Stimulated activated CD4-positive, alpha-beta T cell treated with anti-CD3 and anti-CD28 coated beads, Interleukin-1b, Interleukin-23, amount 100 ng/mL, for 24 hours (primary cell): Measurements from ENCODE around the gene CALD1.

Experiments
- DNase-seq, 4 experiments: peaks; one replicate each; pipeline ENCODE4 v3.0.0-alpha.2; 2020; ENCODE audit warnings: low read depth in 4 of 4, low spot score in 1 of 4

The CALD1 gene

GRCh38 chr7:134890246-134891240 is 111.1 kb downstream of the CALD1 start:
- no peak for DNase-seq

- DNase-seq, result no peak
These were observed 111.8 kb downstream of the CALD1 start for GRCh38 chr7:134891262-134891695.

- no peak for DNase-seq
These were observed 112.6 kb downstream of the CALD1 start for GRCh38 chr7:134891696-134892678.

- DNase-seq, result no peak
These were observed 113.5 kb downstream of the CALD1 start for GRCh38 chr7:134892963-134893362.

- no peak for DNase-seq
These were observed 114.5 kb downstream of the CALD1 start for GRCh38 chr7:134893920-134894319.

GRCh38 chr7:134894928-134895327 is 115.5 kb downstream of the CALD1 start:
- DNase-seq, result no peak

GRCh38 chr7:134896073-134896472 is 116.6 kb downstream of the CALD1 start:
- DNase-seq, result no peak

- DNase-seq, result no peak
These were observed 118.5 kb downstream of the CALD1 start for GRCh38 chr7:134897936-134898335.

GRCh38 chr7:134899729-134900128 is 120.3 kb downstream of the CALD1 start:
- no peak for DNase-seq

- no peak for DNase-seq
These were observed 120.9 kb downstream of the CALD1 start for GRCh38 chr7:134900166-134900982.

GRCh38 chr7:134901389-134902020 is 122.1 kb downstream of the CALD1 start:
- DNase-seq, result no peak

GRCh38 chr7:134902058-134902457 is 122.6 kb downstream of the CALD1 start:
- no peak for DNase-seq

GRCh38 chr7:134903073-134903790 is 123.8 kb downstream of the CALD1 start:
- no peak for DNase-seq

GRCh38 chr7:134905375-134905774 is 125.9 kb downstream of the CALD1 start:
- no peak for DNase-seq

GRCh38 chr7:134907000-134907399 is 127.6 kb downstream of the CALD1 start:
- no peak for DNase-seq

GRCh38 chr7:134907639-134908038 is 128.2 kb downstream of the CALD1 start:
- DNase-seq, result no peak

- DNase-seq, result no peak
These were observed 128.9 kb downstream of the CALD1 start for GRCh38 chr7:134908289-134908688.

GRCh38 chr7:134910214-134910890 is 130.9 kb downstream of the CALD1 start:
- DNase-seq, result no peak

- no peak for DNase-seq
These were observed 131.5 kb downstream of the CALD1 start for GRCh38 chr7:134910968-134911367.
